HG03039 (cell line): ENCODE results near the gene TEX26.

ENCODE experiments used
- ATAC-seq: cut with Tn5 transposase; IDR thresholded peaks from one replicate; pipeline ENCODE4 v1.9.1; 2021; ENCODE audit warnings: mild to moderate bottlenecking, moderate library complexity; ENCODE audit not compliant: unreplicated experiment

TEX26 gene

GRCh38 chr13:31011193-31011860, 78.9 kb downstream of the TEX26 start:
- no peak for ATAC-seq

GRCh38 chr13:31011901-31012654, 79.6 kb downstream of the TEX26 start:
- no peak for ATAC-seq

- ATAC-seq: no peak
Measured at GRCh38 chr13:31012655-31013024, 80.2 kb downstream of the TEX26 start.

GRCh38 chr13:31014456-31014855, 82.0 kb downstream of the TEX26 start:
- ATAC-seq: no peak

GRCh38 chr13:31015199-31015598, 82.7 kb downstream of the TEX26 start:
- ATAC-seq: no peak

GRCh38 chr13:31016342-31017325, 84.2 kb downstream of the TEX26 start:
- no peak for ATAC-seq

GRCh38 chr13:31018511-31018910, 86.1 kb downstream of the TEX26 start:
- ATAC-seq: no peak

GRCh38 chr13:31020996-31021395, 88.5 kb downstream of the TEX26 start:
- ATAC-seq: no peak

GRCh38 chr13:31022288-31022895, 89.9 kb downstream of the TEX26 start:
- no peak for ATAC-seq

GRCh38 chr13:31022928-31023530, 90.6 kb downstream of the TEX26 start:
- no peak for ATAC-seq
